NCI-H1436 treated with DMSO at 0.1 percent for 48 hours (cell line): Measurements from ENCODE around the gene PNPLA2.

Source experiments
- DNase-seq: peaks from one replicate; lab custom pipeline; 2025; lab: John Stamatoyannopoulos, UW

PNPLA2 gene

DNA sequence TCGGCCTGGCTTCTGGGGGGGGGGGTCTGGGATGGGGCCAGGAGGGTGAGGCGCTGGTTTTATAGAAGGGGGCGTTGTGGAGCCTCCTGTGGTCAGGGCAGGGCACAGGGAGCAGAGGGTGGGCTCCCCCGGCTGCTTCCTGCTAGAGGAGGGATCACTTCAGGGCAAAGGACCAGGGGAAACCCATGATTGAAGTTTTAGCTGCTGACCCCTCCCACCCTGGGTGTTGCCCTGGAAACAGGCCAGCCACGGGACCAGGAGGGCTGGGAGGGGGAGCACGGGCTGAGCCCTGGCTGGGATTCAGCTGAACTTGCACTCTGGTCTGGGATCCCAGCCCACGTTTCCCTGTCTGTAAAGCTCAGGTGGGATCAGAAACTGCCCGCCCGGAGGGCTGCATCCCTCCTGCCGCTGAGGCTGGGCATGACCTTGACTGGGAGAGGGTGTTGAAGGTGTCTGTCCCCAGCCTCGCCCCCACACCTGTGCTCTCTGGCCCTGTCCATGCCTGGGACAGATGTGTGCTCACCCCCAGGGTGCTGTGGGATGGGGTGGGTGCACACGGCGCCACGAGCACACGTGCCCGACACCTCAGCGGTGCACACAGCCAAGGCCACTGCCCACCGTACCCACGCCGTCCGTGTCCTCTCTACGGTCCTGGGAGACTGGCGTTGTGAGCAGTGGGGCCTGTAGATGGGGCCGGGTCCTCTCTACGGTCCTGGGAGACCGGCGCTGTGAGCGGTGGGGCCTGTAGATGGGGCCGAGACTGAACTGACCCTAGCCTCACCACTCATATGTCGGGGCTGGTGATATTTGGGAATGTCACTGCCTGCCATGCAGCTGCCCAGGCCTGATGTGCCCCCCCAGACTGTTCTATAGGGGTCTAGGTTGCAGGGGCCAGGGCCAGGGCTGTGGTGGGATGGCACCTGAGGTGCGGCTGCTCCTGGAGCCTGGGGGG is 26.3 kb downstream of the PNPLA2 start:
- no peak for DNase-seq

DNA sequence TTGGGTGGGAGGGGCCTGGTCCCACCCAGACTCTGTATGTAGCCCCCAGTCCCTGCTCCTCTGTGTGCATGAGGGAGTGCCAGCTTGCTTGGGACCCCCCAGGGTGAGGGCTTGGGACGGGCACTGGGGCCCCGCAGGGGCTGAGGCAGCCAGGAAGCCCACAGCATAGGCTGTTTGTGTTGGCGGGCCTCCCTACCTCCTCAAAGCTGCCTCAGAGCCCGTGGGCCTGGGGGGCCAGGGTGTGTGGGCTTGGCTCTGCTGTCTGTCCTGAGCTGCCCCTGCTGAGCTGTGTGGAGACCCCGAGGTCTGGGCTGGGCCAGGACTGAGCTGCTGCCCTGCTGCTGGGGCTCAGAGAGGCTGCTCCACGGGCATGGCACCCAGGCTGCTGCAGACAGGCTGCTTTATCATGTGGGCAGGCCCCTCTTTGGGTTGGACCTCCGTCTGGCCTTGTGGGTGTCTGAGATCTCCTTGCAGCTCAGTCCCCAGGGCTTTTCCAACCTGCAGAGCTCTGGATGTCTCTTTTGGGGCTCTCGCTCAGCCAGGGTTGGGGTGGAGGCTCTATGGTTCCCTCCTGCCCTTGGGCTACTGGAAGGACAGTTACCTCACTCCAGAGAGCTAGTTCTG is 27.3 kb downstream of the PNPLA2 start:
- no peak for DNase-seq

DNA sequence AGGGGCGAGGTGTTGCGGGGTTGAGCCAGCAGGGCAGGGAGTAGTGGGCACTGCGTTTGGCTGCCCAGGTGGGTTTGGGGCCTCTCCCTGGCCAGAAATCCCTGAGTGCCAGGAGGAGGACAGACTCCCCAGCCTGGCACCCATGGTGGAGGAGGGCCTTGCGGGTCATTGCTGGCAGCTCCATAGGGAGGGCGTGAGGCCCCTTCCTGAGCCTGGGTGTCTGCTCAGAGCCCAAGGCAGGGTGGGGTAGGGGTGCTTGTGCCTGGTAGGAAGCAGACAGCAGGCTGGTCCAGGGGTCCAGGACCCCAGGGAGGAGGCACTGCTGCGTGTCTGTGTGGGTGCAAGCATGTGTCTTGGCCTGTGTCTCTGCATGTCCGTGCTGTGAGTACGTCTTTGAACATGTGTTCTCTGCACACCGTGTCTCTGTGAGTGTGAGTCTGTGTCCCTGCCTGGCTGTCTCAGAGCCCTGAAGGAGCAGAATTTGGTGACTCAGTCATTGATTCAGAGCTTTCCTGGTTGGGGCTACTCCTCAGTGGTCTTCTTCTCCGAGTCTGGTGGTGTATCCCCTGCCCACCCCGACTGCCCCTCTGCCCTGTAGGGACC is 27.9 kb downstream of the PNPLA2 start:
- no peak for DNase-seq

DNA sequence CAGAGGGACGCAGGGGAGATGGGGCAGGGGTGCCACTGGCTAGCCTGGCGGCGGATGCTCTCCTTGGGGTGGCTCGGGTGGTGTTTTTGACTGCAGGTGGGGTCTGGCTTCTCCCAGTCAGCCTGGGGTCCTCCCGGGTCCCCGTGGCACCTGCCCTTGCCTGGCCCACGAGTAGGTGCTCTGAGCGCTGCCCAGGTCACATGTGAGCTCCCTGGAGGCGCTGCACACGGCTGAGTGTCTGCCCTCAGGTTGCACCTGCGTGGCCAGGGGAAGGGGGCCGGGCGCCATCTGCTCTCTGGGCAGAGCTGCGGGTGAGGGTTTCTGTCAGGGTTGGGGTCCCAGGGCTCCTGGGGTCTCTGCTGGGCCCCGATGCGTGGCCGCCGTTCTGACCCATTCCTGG is 29.2 kb downstream of the PNPLA2 start:
- DNase-seq: no peak

DNA sequence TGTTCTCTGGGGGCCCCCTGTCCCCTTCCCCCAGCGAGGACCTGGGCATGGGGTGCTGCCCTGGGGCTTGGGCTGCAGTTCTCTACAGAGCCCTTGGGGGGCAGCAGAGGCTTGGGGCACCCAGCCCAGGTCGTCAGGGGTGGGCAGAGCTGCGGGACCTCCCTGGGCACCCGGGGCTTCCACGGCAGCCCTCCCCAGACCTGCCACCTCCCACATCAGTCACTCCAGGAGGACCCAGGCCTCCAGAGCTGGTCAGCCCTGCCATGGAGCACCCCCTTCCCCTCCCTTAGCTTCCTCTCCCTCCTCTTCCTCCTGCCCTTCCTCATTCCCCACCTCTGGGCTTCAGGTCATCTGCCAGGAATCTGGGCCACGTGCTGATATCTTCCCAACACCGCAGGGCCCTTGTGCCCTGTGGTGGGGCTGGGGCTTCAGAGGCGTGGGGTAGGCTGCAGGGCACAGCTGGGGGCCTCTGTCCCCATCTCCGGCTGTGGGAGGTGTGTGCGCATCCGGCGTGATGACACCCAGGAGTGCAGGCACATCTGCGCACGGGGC is 29.7 kb downstream of the PNPLA2 start:
- no peak for DNase-seq

DNA sequence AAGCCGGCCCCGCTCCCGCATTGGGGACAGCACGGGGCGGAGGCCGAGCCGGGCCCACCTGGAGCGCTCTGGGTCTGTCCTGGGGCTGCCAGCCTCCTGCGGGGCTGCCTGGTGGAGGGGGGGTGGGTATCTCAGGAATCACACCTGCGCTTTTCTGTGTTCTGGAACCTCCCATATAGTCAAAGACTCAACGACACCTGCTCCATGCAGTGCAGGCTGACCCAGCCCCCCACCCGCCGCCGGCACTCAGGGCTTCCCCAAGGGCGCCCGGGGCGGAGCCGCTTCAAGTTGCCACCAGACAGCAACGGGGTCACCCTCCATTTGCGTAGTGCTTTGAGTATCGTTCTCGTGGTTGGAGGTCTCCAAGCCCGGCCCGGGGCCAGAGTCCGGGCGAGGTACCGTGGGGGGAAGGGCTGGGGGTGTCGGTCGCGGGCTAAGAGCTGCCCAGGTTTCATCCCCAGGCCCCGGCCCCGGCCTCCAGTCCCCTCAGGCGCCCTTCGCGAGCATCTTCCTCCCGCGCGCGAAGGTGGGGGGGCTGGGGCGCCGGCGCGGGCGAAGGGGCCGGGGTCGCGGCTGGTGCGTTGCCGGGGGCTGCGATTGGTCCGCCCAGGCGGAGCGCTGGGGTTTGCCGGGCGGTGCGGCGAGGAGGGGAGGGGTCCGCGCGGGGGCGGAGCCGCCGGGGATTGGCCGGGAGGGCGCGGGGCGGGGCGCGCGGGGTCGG is 30.6 kb downstream of the PNPLA2 start:
- no peak for DNase-seq

DNA sequence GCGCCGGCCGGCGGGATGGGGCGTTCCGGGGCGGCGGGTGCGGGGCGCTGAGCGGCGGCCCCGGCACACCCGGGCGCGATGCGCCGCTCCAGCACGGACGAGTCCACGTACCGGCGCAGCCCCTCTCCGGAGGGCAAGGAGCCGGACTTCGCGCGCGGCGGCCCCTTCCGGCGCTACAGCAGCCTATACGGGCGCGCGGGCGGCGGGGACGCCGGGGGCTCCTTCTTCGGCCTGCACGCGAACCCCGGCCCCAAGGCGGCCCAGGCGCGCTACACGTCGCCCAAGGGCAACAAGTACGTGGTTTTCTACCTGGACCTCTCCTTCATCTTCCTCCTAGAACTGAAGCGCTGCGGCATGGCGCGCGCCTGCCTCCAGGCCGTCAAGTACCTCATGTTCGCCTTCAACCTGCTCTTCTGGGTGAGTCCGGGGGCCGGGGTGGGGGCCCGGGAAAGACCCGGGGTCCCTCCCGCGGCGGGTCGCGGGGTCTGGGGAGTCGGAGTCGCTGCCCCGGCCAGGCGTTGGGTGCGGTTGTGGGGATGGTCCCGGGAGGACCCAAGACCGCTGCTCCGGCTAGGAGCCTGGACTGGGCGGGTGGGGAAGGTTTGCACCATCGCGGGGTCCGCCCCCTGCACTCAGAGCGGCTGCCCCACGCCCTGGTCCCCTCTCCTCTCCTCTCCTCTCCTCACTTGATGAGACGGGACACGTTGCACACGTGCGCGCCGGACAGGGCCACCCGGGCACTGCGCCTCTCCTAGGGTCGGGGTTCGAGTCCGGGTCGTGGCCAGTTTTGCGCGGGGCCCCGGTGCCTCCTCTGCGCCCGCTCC is 31.4 kb downstream of the PNPLA2 start:
- DNase-seq: no peak

DNA sequence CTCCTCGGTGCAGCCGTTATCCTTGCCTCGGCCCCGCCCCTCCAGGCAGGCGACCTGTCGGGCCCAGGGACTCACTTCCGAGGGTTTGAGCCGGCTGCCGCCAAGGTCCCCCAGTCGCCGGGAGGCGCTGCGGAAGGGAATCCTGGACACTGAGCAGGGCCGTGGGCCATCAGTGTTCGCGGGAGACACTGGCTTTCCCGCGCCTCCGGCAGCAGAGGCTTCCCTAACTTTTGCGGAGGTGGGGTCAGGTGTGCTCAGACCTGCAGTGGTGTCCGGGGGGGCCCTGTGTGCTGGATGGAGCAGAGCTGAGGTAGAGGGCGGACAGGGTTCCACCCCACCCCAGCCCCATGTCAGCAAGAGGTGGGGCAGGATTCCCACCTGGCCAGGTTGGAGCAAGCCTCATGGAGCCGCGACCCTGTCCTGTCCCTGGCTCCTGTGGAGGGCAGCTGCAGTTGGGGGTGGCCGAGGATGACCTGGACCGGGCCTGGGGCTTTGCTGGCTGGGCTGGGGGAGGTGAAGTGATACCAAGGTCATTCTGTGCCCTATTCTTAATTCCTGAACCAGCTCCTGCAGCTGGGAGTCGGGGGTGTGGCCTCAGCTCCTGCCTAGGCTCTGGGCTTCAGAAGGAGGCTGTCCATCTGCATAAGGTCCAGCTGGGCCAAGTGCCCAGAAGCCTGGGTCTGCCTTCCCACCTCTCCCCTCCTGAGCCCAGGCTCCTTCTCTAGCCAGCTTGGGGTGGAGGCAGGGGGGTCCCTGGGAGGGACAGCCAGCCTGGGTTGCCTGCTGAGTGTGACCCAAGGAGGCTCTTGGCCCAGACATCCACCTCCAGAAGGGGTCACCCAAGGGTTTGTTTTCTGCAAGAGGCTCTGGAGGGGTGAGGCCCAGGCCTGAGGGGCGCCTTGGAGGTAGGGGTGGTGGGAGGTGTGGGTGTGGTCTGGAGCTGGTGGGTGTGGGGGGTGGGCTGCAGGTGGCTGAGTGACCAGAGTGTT is 32.4 kb downstream of the PNPLA2 start:
- DNase-seq: no peak

DNA sequence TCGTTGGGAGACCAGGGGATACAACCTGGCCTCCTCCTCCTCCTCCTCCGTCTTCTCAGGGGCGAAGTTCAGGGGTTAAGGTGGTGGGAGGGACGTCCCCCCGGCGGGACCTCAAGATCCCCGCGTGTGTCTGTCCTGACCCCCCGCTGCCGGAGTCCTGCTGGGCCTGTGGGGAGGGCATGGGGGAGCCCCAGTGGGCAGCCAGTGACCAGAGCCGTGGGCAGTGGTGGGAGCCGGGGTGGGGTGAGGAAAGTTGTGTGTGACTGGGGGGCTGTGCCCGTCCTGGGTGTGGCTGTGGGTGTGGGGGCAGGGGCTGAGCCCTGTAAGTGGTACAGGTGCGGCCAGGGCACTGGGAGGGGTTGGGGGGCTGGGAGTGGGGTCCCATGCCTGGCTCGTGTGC is 34.0 kb downstream of the PNPLA2 start:
- no peak for DNase-seq

DNA sequence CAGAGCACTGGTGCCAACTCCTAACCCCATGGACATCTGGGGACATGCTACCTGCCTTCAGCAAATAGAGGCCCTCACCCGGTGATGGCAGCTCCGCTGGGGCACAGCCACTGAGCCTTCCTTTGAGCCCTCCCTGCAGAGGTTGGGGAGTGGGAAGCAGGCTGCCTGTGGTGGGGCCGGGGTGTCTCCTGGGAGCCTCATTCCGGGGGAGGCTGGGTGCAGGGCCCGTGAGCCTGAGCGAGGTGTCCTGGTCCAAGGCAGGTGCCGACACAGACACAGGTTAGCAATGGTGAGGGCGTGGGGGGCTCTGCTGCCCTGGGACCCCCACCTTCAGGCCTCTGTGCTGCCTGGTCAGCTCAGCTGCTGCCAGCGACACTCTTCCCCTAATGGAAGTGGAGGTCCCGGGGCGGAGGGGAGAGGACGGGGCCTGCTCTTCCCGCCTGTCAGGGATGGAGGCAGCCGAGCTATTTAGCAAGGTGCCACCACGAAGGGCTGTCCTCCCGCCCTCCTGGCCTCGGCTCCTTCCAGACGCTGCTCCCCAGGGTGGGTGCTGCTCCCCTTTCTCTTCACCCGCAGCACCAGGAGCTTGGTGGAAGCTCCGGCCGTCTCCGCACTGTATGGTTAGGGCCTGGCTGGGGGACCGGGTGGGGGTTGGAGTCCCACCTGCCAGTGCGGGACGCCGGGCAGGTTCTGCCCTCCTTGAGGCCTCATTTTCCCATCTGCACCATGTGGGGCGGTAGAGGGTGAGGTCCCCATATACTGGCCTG is 35.2 kb downstream of the PNPLA2 start:
- no peak for DNase-seq

DNA sequence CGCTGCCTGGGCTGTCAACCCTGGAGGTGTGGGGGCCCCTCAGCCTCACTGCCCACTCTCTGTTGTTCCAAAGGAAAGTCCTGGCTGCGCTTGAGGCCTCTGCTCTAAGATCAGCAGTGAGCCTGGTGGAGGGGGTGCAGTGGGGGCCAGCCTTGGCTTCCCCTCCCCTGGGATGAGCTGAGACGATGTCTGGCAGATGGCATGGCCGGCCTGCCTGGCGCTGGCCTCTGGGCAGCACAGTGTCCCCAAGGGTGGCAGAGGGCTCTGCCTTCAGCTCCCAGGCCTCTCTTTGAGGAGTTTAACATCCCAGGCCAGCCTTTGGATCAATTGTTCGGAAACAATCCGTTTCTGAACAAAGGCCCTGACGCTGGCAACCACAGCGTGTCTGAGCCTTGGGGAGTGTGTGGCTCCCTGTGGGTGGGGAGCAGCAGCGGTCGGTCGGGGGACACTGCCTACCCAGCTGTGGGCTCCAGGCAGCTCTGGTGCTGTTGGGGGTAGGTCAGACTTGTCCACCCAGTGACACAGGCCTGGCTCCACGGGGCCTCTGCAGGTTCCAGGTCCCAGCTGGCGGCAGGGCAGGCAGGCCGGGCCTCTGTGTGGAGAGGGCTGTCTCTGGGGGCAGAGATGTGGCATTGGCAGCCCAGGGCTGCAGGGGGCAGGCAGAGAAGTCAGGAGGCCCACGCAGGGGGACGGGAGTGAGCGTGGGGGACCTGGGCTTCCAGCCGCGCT is 36.1 kb downstream of the PNPLA2 start:
- DNase-seq: no peak

DNA sequence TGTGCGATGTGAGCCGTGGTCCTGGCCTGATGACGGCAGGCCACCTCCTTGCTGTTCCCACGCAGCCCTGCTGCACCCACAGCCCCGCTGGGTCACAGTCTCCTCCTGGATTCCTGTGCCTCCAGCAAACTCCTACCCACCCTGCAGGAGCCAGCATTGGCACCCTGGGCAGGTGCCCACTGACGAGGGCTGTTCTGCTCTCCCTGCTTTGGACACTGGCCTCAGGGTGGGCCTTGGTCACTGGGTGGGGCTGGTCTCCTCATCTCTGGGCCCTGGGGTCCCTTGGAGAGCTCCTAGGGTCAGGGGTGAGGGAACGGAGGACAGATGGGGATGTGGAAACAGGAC is 36.6 kb downstream of the PNPLA2 start:
- DNase-seq: no peak

DNA sequence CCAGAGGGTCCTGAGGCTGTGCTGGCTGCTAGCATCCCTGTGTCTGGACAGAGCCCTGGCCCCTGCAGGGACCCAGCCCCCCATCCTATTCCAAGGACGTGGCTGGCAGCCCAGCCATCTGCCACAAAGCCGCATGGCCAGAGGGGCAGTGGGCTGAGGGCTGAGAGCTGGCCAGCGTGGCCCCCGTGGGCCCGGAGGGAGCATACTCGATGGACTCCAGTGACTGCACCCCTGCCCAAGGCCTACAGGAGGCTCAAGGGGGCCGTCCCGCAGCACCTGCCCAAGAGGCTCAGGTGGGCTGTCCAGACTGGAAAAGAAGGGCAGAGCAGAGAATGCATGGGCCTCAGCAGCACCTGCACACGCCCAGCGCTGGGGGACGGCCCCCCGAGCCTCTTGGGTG is 37.1 kb downstream of the PNPLA2 start:
- no peak for DNase-seq

DNA sequence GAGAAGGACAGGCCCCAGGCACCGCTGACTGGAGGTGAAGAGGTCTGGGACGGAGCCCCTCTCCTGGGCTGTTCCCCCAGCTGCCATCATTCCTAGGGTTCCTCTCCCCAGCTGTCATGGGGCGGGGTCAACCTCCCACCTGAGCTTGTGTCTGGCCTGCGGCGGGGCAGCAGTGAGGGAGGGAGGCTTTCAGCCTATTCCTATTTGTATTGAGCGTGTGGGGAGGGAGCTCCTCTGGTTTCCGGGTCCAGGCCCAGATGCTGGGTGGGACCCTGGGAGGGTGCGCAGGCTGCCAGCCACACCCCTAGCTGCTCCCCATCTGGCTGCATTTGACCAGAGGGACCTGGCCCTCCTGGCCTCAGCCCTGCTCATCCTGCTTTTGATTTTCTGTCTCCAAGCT is 37.7 kb downstream of the PNPLA2 start:
- DNase-seq: no peak

DNA sequence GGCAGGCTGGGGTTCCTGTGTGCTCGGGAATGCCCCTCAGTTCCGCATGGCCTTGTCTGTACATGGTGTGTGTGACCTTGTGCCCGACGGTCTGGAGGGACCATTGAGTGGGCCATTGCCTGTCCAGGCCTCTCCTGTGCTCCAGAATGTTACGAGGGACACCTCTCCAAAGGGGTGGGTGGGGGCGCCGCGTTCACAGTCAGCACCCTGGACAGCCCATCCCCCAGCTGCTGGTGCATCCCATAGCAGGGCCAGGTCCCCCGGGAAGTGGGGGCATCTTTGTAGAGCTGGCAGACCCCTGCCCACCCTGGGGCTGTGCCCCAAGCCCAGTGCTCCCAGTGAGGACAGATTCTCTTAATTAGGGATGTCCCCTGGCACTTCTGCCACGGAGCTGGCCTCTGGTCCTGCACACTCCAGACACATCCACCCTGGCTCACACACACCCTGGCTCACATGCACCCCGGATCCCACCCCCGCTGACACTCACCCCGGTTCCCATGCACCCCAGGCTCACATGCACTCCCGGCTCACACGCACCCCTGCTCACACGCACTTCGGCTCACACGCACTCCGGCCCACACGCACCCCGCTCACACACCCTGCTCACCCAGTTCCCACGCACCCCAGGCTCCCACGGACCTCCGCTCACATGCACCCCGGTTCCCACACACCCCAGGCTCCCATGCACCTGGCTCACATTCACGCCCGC is 39.5 kb downstream of the PNPLA2 start:
- DNase-seq: no peak

DNA sequence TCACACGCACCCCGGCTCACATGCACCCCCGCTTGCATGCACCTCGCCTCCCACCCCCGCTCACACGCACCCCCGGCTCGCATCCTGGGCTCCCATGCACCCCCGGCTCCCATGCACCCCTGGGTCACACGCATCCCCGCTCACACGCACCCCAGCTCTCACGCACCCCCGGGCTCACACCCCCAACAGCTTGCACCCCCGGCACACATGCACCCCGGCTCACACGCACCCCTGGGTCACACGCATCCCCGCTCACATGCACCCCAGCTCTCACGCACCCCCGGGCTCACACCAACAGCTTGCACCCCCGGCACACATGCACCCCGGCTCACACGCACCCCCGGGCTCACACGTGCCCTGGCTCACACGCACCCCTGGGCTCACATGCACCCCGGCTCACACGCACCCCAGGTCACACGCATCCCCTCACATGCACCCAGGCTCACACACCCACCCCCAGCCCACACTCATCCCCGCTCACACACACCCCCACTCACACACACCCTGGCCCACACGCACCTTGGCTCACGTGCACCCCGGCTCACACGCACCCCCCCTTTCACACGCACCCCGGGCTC is 40.1 kb downstream of the PNPLA2 start:
- no peak for DNase-seq

DNA sequence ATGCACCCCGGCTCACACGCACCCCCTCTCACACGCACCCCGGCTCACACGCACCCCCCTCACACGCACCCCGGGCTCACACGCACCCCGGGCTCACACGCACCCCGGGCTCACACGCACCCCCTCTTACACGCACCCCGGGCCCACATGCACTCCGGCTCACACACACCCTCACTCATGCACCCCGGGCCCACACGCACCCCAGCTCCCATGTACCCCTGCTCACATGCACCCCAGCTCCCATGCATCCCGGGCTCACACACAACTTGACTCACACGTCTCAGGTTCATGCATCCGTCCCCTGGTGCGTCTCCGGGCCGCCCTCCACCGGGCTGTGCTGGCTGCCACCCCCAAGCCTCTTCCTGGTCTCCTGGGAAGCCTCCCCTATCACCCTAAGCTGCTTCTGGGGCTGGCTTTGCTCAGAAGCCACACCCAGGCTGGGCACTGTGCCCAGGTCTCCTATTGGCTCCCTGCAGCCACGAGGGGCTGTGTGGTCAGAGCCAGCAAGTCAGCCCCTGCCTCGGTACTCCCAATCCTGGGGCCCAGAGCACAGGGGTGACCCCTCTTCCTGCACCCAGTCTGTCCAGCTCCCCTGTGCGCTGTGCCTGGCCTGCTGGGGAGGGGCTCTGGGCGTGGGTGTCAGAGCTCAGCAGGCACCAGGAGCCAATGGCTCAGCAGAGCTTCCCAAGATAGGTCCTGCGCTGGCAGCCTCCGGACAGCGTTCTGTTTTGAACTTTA is 40.8 kb downstream of the PNPLA2 start:
- DNase-seq: peak; percentile 57
